GM08714 (cell line): ENCODE results near the gene ANO10.

Experiments
- H3K4me3 ChIP-seq: fragments of 200-500 bp; sonication (Bioruptor generic); 2 replicates; pipeline ENCODE4 v1.5.1; 2014; ENCODE audit warnings: mild to moderate bottlenecking, low read length, inconsistent platforms
- ZNF274 ChIP-seq: IDR thresholded peaks from 2 replicates; pipeline ENCODE4 v1.6.1; 2012; ENCODE audit warnings: mild to moderate bottlenecking, low read depth, low read length

Gene ANO10

DNA sequence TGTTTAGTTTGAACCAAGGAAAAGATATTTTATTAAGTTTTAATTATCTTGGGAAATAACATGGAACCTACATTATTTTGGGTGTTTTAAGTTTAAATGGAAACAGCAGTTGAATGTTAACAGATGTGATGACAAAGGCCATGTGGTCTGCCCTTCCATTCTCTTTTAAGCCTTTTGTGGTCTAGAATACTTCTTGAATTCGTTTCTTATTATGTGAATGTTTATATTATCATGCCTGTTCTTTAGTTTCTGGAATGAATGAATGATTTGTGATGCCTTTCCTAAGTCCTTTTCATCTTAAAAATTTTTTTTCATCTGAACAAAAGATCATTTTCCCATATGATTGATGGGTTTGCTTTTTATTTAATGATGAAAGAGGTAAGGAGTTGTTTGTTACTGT is 290.8 kb downstream of the ANO10 start:
- no peak for TF ChIP-seq ZNF274
- no peak overlapping the region for H3K4me3 ChIP-seq

DNA sequence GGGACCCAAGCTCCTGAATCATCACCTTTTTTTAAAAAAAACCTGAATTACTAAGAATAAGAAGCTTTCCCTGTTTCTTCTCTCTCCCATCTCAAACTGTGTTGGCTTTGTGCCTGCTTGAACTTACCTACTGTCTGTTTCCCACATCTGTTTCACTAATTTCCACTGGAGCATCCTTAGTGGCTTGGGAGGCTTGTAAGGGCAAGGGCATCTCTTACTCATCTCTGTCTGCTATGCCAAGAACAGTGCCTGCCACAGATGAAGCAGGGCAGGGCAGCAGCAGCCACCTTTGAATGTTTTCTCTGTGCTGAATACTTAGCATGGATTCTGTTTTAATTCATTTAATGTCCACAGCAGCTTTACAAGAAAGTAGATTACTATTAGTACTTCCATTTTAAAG is 293.2 kb downstream of the ANO10 start:
- no peak for TF ChIP-seq ZNF274
- H3K4me3 ChIP-seq: no peak overlapping the region

DNA sequence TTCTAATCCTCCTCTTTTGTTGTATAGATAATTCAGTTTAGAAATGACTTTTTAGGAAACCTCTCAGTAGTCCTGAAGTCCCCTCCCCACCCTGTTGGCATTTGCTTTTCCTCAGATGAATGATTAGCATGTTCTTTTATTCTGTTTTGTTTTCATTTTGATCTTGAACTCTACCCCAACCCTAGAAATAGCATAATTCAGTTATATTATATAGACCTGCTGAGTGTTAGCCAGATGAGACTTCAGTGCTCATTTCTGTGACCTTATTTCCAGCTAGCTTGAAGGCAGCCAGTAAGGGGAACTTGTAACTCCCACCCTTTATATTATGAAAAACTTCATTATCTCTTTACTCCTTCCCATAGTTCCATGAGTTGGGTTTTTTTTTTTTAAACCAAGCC is 294.2 kb downstream of the ANO10 start:
- TF ChIP-seq ZNF274: no peak
- H3K4me3 ChIP-seq: no peak overlapping the region

DNA sequence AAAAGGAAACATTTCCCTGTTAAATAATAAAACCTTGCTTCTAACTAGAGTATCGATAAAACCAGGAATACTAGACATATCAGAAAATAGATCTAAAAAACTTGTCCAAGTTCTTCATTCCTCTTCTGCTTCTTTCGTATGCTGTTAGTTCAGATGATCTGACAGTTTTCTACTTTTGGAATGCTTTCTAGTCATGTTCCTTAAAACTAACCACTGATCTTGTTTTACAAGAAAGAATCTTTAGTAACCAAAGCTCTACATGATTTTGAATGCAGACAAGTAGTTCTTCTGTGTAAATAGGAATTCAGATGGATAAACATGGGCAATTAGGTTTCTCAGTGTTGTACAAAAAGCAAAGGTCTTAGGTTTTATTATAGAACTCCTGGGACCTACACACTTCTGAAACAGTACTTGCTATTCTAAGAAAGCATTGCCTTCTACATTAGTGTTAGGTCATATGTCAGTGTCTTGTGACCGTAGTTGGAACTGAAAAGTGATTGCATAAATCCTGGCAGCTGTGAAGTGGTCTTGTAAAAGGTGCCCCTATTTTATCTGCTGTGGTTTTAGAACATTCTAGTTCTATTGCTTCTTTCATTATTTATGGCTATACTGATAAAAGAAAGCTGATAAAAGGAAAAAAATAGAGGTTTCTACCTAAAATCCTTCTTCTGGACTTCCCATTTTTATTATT is 294.8 kb downstream of the ANO10 start:
- no peak for TF ChIP-seq ZNF274
- H3K4me3 ChIP-seq: no peak overlapping the region

DNA sequence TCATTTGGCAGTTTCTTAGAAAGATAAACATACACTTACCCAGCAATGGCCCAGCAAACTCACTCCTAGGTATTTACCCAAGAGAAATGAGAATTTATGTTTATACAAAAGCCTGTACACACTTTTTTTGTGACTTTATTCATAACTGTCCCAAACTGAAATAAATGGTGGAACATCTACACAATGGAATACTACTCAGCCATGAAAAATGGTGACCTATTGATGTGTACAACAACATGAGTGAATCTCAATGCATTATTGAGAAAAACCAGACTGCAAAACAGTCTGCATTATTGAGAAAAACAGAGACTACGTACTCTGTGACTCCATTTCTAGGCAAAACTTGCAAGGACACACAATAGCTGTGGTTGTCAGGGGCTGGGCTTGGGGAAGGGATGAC is 298.3 kb downstream of the ANO10 start:
- no peak overlapping the region for H3K4me3 ChIP-seq
- no peak for TF ChIP-seq ZNF274

DNA sequence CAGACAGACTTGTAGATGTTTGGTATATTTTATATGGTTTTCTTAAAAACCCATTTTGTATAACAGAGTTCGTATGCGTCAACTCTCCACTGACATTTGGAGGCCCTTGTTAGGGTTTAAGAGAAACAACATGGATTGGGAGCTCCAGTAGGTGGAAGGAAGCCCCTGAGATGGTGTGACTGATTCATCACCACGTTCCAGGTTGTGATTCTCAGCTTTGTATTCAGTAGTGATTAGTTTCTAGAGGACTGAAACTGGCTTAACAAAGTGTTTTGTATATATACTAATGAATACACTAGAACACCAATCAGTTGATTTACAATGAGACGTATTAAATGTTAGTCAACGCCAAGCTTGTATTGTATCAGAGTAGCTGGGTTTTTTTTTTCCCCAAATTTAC is 301.5 kb downstream of the ANO10 start:
- no peak for TF ChIP-seq ZNF274

DNA sequence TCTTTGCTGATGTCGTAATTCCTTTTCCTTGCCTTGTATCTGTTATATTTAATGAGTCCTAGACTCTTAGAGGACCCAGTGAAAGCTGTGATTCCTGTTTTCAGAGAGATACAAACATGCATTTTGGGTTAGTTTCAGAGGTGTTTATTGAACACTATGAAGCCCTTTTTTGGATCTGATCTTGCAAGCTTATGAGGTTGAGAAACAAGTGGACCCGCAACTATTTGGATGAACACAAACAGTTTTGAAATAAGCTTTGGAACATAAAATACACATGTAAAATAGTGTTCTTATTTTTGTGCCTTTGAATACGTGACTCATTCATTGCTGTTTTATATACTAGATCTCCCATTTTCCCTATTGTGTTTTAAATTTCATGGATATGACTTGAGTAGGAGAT is 302.0 kb downstream of the ANO10 start:
- no peak overlapping the region for H3K4me3 ChIP-seq
- TF ChIP-seq ZNF274: no peak

More for the DNA sequence above, 301.5 kb downstream of the ANO10 start:
- H3K4me3 ChIP-seq: no peak overlapping the region

DNA sequence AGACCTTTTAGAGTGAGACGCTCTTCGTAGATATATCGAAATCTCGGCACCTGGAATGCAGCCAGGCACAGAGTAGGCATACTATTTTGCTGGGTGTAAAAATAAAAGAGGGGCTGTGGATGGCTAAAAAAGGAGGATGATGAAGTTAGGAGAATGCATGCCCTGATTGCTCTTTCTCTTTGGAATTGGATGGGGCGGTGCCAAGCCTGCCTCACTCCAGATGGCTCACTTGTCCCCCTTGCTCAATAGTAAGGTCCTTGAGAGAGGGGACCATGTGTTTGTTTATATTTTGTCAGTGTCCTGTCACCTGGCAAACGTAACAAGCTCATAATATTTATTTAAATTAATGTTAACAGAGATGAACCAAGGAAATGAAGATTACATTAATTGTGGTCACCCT is 302.4 kb downstream of the ANO10 start:
- H3K4me3 ChIP-seq: no peak overlapping the region
- TF ChIP-seq ZNF274: no peak

DNA sequence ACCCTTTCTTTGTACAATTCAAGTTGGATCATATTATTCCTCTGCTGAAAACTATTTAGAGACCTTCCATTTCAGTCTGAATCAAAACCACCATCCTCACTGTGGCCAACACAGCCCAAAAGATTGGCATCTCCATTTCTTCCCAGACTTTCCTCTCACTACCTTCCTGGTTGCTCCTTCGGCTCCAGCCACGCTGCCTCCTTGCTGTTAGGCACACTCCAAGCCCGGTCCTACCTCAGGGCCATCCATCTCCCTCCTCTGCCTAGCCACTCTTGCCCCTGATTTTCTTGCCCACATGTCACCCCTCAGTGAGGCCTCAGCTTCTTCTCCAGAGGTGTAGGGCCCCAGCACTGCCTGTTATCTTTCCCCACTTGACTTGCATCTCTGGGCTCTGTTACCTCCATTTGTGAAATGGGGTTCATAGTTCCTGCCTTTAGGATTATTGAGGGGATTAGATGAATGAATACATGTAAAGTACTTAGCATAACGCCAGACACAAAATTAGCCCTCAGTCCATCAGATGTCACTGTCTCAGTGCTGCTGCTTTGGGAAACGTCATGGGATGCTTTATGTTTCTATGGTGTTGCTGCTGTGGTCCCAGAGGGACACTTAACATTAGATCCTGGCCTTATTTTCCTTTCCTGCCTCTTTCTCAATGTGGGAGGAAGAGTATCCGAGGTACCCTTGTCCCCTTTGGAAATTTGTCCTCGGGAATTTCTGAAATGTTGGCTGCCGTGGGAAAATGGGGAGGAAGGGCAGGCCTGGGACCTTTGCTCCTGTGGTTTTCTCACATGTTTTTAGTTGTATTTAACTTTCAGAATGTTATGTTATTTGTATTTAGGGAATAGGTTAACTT is 304.1 kb downstream of the ANO10 start:
- TF ChIP-seq ZNF274: no peak
- H3K4me3 ChIP-seq: no peak overlapping the region

DNA sequence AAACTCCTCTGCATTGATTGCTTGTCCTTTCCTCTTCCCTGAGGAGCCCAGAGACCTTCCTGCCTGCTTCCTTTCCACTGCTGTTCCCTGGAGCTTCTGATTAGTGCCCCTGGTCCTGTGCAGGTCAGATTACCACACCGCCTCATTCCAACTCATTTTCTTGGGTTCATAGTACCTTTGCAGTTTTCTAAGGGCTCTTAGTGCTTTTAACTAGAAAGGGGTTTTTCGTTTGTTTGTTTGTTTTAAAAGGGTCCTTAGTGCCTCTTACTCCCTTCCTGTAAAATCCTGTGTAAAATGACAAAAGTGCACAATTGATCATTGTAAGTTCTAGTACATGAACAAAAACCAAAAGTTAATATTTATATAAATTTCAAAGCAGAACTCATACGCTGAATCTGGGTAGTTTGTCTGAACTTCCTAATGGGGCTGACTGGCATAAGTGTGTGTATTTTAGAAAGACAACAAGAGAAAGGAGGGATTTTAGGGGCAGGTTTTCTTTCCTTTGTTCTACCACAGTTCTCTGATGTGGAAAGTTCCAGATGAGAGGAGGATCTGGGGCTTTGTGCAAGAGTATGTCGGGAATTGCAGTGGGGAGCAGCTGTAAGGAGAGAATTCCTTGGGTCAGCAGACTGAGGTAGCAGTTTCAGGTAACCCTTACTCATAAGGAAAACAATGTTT is 304.9 kb downstream of the ANO10 start:
- TF ChIP-seq ZNF274: no peak
- no peak overlapping the region for H3K4me3 ChIP-seq
